SH-SY5Y (cell line): ENCODE data around the gene TLE3.

ENCODE experiments used
- GATA2 ChIP-seq: IDR thresholded peaks from 2 replicates; pipeline ENCODE4 v1.6.1; 2011; ENCODE audit warnings: mild to moderate bottlenecking, low read depth, low read length
- GATA3 ChIP-seq: IDR thresholded peaks from 2 replicates; pipeline ENCODE4 v1.6.1; 2011; ENCODE audit warnings: low read depth, mild to moderate bottlenecking, low read length, moderate library complexity

DNA sequence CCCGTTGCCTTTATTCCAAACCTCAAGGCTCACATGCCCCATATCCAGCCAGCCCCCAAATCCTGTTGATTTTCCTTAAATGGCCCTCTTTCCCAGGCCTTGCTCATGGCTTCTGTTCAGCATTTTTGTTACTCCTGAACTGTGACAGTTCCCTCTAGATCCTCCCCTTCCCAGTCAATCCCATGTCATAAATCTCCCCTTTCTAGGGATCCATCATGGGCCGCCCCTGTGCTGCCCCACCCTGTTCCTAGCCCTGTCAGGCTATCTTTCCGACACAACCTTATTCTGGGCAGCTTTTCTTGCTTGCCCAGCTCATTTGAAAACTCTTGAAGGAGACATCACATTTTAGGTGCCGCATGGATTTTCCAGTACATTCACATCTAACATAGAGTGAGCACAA lies 84.8 kb downstream of the TLE3 start:
- TF ChIP-seq GATA3 (no peak), GATA2 (no peak)
